Thymus (tissue), 11 donors: ENCODE results near the gene EN2. TPM values are rescaled to one million over a fixed set of nuclear protein-coding genes. Genes with fewer than 3 reads are reported as not detected.

Source experiments
- DNase-seq, 9 donors: peaks; one replicate each; pipeline ENCODE4 v3.0.0-alpha.2; 2013; ENCODE audit warnings: low spot score in 9 of 9, low read depth in 6 of 9, missing footprints in 1 of 9
- H3K27ac ChIP-seq, 2 donors: one replicate each; pipeline ENCODE4 v1.5.1; 2013; ENCODE audit warnings: control low read depth in 1 of 2, low read depth in 1 of 2, low read length in 1 of 2, mild to moderate bottlenecking in 1 of 2, moderate library complexity in 1 of 2
- H3K27me3 ChIP-seq, 2 donors: one replicate each; pipeline ENCODE4 v1.5.1; 2013; ENCODE audit warnings: low read length in 1 of 2; ENCODE audit not compliant: control insufficient read depth in 2 of 2, insufficient read depth in 1 of 2
- H3K36me3 ChIP-seq, 2 donors: one replicate each; pipeline ENCODE4 v1.5.1; 2013; ENCODE audit warnings: low read length in 1 of 2, mild to moderate bottlenecking in 1 of 2, moderate library complexity in 1 of 2; ENCODE audit not compliant: control insufficient read depth in 2 of 2, insufficient read depth in 2 of 2
- H3K4me1 ChIP-seq, 2 donors: one replicate each; pipeline ENCODE4 v1.5.1; 2013; ENCODE audit warnings: low read length in 2 of 2; ENCODE audit not compliant: control insufficient read depth in 2 of 2, insufficient read depth in 2 of 2
- H3K4me3 ChIP-seq, 2 donors: one replicate each; pipeline ENCODE4 v1.5.1; 2013; ENCODE audit warnings: low read length in 2 of 2, control low read depth in 1 of 2, mild to moderate bottlenecking in 1 of 2
- H3K9me3 ChIP-seq, 2 donors: one replicate each; pipeline ENCODE4 v1.5.1; 2013; ENCODE audit warnings: low read length in 1 of 2, mild to moderate bottlenecking in 1 of 2; ENCODE audit not compliant: control insufficient read depth in 2 of 2, insufficient read depth in 1 of 2
- WGBS: extraction: QIAGEN DNeasy Blood & Tissue Kit; methylation state at CpG from one replicate; pipeline ENCODE4 v1.1.7; 2013; 5-methylcytosine and 5-hydroxymethylcytosine counted together
- polyA plus RNA-seq: library from polyadenylated mRNA; stranded (reverse); fragments of 200-250 nt; gene quantifications from one replicate; pipeline ENCODE4 v1.2.3, GENCODE V29; 2013
- total RNA-seq: library from RNA; stranded (reverse); fragments of 120-200 nt; gene quantifications from one replicate; pipeline ENCODE4 v1.2.4, GENCODE V29; 2013
- donor health status: healthy.

Gene EN2
- total and polyA plus RNA-seq, 2 donors, result under 0.01 to 0.05 TPM

DNA sequence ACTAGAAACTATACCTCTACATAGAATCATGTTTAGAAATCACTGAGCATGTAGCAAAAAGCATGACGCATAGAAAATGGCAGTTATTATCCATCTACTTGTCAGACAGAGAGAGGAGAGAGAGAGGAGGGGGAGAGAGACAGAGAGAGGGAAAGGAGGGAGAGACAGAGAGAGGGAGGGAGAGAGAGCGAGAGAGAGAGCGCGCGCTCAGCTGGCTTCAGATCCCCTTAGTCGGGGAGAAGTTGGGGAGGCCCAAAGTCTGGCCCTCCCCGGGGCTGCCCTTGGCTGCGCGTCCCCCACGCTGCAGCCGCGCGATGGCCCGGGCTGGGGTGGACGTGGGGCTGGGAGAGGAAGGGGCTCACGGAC lies 51.4 kb downstream of the EN2 start:
- H3K4me1 ChIP-seq, result peaks cover 7 to 10% of the 10 kb centered on the region in 2 donors
- H3K27me3 ChIP-seq, result peaks cover 68 to 97% of the 10 kb centered on the region in 2 donors
- 11% methylated on average over 16 of the region's 16 CpGs for WGBS
- H3K36me3 ChIP-seq, result no peaks in the 10 kb centered on the region
- H3K4me3 ChIP-seq, result no peak overlapping the region
- no peak for DNase-seq
- H3K9me3 ChIP-seq, result no peaks in the 10 kb centered on the region
- no peak overlapping the region for H3K27ac ChIP-seq

DNA sequence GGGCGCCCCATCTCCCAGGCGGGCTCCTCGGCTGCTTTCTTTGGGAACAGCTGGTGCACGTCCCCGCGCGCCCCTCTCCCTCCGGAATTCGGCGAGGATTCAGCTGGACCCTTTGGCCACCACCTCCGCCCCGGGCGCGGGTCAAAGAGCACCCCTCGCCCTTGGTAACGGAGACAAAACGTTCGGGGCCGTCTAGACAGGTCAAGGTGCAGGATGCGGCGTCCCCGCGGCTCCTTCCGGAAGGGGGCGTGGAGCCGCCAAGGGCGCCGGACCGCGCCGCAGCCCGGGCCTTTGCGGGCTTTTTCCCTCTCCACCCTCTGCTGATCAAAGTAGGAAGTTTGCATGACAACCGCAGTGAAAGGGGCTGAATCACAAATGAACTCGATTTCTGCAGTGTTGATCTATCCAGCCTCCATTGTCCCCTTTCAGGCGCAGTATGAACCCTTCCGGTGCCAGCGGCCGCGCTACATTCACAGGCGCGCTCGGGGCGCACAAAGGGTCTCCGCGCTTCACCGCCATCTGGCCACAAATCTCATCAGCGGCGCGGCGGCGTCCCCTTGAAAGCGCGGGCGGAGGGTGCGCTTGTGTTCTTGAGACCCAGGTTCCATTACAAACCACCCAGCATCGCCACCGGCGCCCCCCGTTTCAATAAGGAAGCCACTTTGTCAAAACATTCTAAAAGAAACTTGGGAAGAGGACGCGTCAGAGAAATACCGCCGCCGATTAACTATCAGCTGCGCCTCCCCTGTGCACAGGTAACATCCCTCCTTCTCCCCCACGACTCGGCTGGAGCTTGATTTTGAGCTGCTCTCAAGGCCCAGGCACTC lies 52.0 kb downstream of the EN2 start:
- no peak for DNase-seq
- 4% methylated on average over 68 of the region's 68 CpGs for WGBS
- peaks cover 63 to 97% of the 10 kb centered on the region in 2 donors for H3K27me3 ChIP-seq
- H3K9me3 ChIP-seq, result no peaks in the 10 kb centered on the region
- no peaks in the 10 kb centered on the region for H3K36me3 ChIP-seq
- peak overlapping the region in 1 of 2 donors; percentile 20 for H3K4me3 ChIP-seq
- H3K27ac ChIP-seq, result no peak overlapping the region
- peaks cover 7 to 10% of the 10 kb centered on the region in 2 donors for H3K4me1 ChIP-seq

DNA sequence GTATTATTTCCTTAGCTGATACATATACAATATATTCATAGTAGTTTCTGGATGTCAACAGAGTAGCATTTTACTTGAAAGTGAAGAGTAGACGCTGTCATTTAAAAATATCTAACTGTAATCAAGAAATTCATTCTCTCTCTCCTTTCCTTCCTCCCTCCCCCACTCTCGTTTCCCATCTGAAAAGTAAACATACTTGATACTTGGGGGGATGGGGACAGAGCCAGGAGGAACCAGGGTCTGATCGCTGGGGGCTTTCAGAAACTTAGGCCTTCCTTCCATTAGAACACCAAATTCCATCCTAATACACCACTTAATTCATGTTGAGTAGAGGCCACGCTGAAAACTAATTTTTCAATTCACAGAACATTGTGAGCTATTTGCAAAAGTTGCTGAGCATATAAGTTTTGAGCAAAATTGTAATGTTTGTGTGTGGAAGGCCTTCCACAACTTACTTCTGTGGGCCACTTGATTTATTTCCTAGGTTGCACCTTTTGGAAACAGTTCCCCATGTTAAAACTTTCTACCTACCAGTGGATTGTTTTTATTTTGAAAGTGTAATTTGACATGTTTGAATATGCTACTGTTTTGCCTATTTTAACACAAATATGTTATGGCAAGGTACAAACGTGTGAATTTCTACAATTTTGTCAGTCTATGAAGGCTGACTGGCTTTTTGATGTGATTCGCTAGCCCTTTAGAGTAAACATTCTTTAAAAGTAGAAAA lies 53.2 kb downstream of the EN2 start:
- Histone ChIP-seq H3K4me1 (peaks cover 7 to 10% of the 10 kb centered on the region in 2 donors), H3K27me3 (peaks cover 60 to 95% of the 10 kb centered on the region in 2 donors), H3K9me3 (no peaks in the 10 kb centered on the region), H3K27ac (no peak overlapping the region), H3K36me3 (no peaks in the 10 kb centered on the region), H3K4me3 (no peak overlapping the region)
- no peak for DNase-seq
- WGBS, result 5% methylated on average over 6 of the region's 6 CpGs

DNA sequence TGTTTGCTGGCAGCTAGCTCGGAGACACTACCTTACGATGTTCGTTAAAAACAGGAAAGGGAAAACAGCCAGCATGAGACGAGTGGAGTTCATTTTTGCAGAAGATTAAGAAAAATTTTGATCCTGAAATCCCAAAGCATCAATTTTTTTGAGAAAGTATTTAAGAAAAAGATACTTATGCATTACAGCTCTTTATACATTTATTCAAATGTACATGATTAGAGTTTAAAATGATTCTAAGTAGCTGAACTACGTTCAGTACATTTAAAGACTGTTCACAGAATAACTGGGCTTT lies 53.7 kb downstream of the EN2 start:
- no peaks in the 10 kb centered on the region for H3K36me3 ChIP-seq
- H3K27me3 ChIP-seq, result peaks cover 59 to 95% of the 10 kb centered on the region in 2 donors
- no peak overlapping the region for H3K27ac ChIP-seq
- H3K4me3 ChIP-seq, result no peak overlapping the region
- peaks cover 7 to 10% of the 10 kb centered on the region in 2 donors for H3K4me1 ChIP-seq
- no peaks in the 10 kb centered on the region for H3K9me3 ChIP-seq
- WGBS, result 14% methylated on average over 5 of the region's 5 CpGs
- DNase-seq, result no peak

DNA sequence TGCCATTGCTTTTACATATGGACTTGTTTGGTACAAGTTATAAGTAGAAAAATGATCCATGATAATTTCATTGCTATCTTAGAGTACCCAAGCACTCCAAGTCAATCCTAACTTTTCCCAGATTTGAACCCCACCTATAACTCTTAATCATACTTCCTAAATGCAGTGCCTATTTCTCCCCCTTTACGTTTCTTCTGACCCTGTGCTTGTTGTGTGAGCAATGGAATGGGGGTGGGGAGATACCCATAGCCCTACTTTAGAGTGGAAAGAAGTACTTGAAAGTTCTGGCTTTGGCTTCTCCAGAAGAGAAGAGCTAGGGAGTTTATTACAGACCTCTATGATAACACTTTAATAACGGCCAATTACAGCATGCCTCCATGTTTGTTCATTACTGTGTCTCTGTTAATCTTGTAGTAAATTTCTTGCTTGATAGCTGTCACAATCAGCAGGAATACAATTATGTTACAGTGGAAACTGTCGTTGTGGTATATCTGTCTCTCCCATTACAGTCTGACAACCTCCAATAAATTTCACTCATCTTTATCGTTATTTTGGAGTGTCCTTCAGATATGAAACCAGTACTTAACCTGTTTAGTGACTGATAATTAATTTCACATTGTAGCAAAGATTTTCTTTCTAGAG lies 54.4 kb downstream of the EN2 start:
- Histone ChIP-seq H3K27me3 (peaks cover 56 to 94% of the 10 kb centered on the region in 2 donors), H3K4me1 (peaks cover 7 to 10% of the 10 kb centered on the region in 2 donors), H3K4me3 (no peak overlapping the region), H3K36me3 (no peaks in the 10 kb centered on the region), H3K9me3 (no peaks in the 10 kb centered on the region), H3K27ac (no peak overlapping the region)
- WGBS, result 33% methylated on average over 4 of the region's 4 CpGs
- no peak for DNase-seq

DNA sequence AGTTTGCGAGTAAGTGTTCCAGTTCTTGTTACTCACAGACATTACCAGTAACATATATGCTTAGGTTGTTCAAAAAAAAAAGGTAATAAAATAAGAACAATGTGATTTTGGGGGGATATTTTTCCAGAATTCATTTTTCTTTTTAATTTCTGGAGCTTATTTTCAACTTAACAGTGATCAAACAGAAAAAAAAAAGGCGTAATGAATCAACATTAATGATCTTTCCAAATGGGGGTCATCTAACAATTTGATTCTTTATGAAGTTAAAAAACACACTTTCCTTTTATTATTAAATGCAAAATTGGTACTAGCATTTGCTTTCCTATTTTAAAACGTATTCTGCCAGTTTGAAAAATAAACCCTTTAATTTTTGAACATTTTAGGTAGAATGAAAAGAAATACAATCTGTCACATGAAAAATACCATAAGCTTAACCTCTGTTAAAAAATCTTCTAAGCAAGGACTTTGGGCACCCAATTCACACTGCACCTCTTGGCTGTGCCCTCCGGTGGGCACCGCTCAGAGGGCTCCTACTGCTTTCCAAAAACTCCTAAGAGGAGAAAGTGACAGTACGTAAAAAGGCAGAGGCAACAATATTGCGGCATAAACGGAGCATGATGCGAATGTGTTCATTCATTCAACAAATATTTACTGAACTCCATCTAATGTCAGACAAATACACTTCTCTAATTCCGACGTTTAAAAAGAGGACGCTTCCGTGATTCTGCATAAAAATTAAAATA lies 55.8 kb downstream of the EN2 start:
- no peak overlapping the region for H3K4me3 ChIP-seq
- peaks cover 4% of the 10 kb centered on the region in 2 donors for H3K4me1 ChIP-seq
- H3K27me3 ChIP-seq, result peaks cover 53 to 93% of the 10 kb centered on the region in 2 donors
- H3K27ac ChIP-seq, result no peak overlapping the region
- 86% methylated on average over 13 of the region's 13 CpGs for WGBS
- no peak for DNase-seq
- H3K9me3 ChIP-seq, result no peaks in the 10 kb centered on the region
- H3K36me3 ChIP-seq, result no peaks in the 10 kb centered on the region

DNA sequence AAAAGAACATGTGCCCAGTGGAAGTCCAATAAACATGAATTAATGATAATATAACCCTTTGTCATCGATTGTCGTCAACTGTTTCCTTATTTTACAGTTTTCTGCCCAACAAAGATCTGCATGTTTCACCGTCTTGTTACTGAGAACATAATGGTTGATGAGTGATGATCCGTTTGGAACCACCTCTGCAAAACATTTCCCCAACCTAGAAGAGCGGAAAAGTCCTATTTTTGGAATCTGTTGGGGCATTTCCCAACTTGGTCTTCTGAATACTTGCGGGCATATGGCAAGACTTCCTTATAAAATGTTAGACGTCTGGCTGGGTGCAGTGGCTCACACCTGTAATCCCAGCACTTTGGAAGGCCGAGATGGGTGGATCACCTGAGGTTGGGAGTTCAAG lies 56.4 kb downstream of the EN2 start:
- no peak overlapping the region for H3K27ac ChIP-seq
- H3K36me3 ChIP-seq, result no peaks in the 10 kb centered on the region
- no peak overlapping the region for H3K4me3 ChIP-seq
- H3K9me3 ChIP-seq, result no peaks in the 10 kb centered on the region
- 92% methylated on average over 8 of the region's 8 CpGs for WGBS
- peaks cover 50 to 93% of the 10 kb centered on the region in 2 donors for H3K27me3 ChIP-seq
- peaks cover 4% of the 10 kb centered on the region in 2 donors for H3K4me1 ChIP-seq
- no peak for DNase-seq
